ENCODE data around the gene ABCA9.

The ABCA9 gene

GRCh38 chr17:69060822-69061221 is at the start of gene ABCA9:
Gene ABCA9, minus strand, starts transcription at chr17:69060927. Its CDS starts 9,801 bp downstream, at chr17:69051126.
- H3K4me3 ChIP-seq (ENCODE audit: low read length): no peak within 1 kb of the TSS
- no peak for DNase-seq (ENCODE audit: low read depth)
- TF ChIP-seq CTCF (IDR thresholded peaks at IDR 0.05; ENCODE audit: insufficient read depth, low read depth, low read length, missing control alignments): no peak

- H3K4me3 ChIP-seq (ENCODE audit: low read length): no peak overlapping the region
- no peak for DNase-seq (ENCODE audit: low read depth)
- TF ChIP-seq CTCF (IDR thresholded peaks at IDR 0.05; ENCODE audit: insufficient read depth, low read depth, low read length, missing control alignments): no peak
These were observed 45.4 kb upstream of the ABCA9 start for GRCh38 chr17:69105907-69106730.

- no peak for TF ChIP-seq CTCF (IDR thresholded peaks at IDR 0.05; ENCODE audit: insufficient read depth, low read depth, low read length, missing control alignments)
- DNase-seq (ENCODE audit: low read depth): no peak
- H3K4me3 ChIP-seq (ENCODE audit: low read length): no peak overlapping the region
These were observed 43.0 kb upstream of the ABCA9 start for GRCh38 chr17:69103557-69104233.

- no peak overlapping the region for H3K4me3 ChIP-seq (ENCODE audit: low read length)
- DNase-seq (ENCODE audit: low read depth): no peak
- no peak for TF ChIP-seq CTCF (IDR thresholded peaks at IDR 0.05; ENCODE audit: insufficient read depth, low read depth, low read length, missing control alignments)
These were observed 37.9 kb upstream of the ABCA9 start for GRCh38 chr17:69098625-69099024.

GRCh38 chr17:69096541-69096940 is 35.8 kb upstream of the ABCA9 start:
- DNase-seq (ENCODE audit: low read depth): no peak
- no peak overlapping the region for H3K4me3 ChIP-seq (ENCODE audit: low read length)
- TF ChIP-seq CTCF (IDR thresholded peaks at IDR 0.05; ENCODE audit: insufficient read depth, low read depth, low read length, missing control alignments): no peak

- H3K4me3 ChIP-seq (ENCODE audit: low read length): no peak overlapping the region
- TF ChIP-seq CTCF (IDR thresholded peaks at IDR 0.05; ENCODE audit: insufficient read depth, low read depth, low read length, missing control alignments): no peak
- DNase-seq (ENCODE audit: low read depth): no peak
These were observed 33.3 kb upstream of the ABCA9 start for GRCh38 chr17:69093995-69094394.

All from epithelial cell of esophagus (primary cell).